GM23338 (cell line): ENCODE measurements around the gene YAP1. TPM values are rescaled to one million over a fixed set of nuclear protein-coding genes. Genes with fewer than 3 reads are reported as not detected.

Source experiments
- ATAC-seq: fragments of 200-7000 bp; cut with Tn5 transposase; 3 replicates; pipeline ENCODE4 v1.9.1; 2020
- DNase-seq: peaks from one replicate; pipeline ENCODE4 v3.0.0-alpha.2; 2015; ENCODE audit warnings: low spot score
- H2AFZ ChIP-seq: fragments of 200-600 bp; sonication (generic); 2 replicates; pipeline ENCODE4 v1.8.0; 2016; ENCODE audit warnings: antibody characterized with exemption, mild to moderate bottlenecking, moderate library complexity
- H3F3A ChIP-seq: fragments of 200-600 bp; sonication (generic); replicated peaks from 2 replicates; pipeline ENCODE4 v1.8.0; 2017; ENCODE audit warnings: antibody characterized with exemption, mixed run types, low read depth
- H3K27ac ChIP-seq: fragments of 200-600 bp; sonication (generic); 2 replicates; pipeline ENCODE4 v1.6.1; 2016; ENCODE audit warnings: low read depth
- H3K27me3 ChIP-seq: fragments of 200-600 bp; sonication (generic); 2 replicates; pipeline ENCODE4 v1.8.0; 2016; ENCODE audit warnings: mild to moderate bottlenecking, mixed run types, moderate library complexity; ENCODE audit not compliant: insufficient read depth
- H3K36me3 ChIP-seq: fragments of 200-600 bp; sonication (generic); 2 replicates; pipeline ENCODE4 v1.8.0; 2016; ENCODE audit warnings: mild to moderate bottlenecking; ENCODE audit not compliant: insufficient read depth
- H3K4me1 ChIP-seq: fragments of 200-600 bp; sonication (generic); 2 replicates; pipeline ENCODE4 v1.8.0; 2016; ENCODE audit warnings: mild to moderate bottlenecking, moderate library complexity; ENCODE audit not compliant: insufficient read depth
- H3K4me2 ChIP-seq: fragments of 200-600 bp; sonication (generic); 2 replicates; pipeline ENCODE4 v1.7.1; 2017; ENCODE audit warnings: mixed run types
- H3K4me3 ChIP-seq: fragments of 200-600 bp; sonication (generic); 2 replicates; pipeline ENCODE4 v1.6.1; 2016; ENCODE audit warnings: mixed run types
- H3K79me2 ChIP-seq: fragments of 200-600 bp; sonication (generic); replicated peaks from 2 replicates; pipeline ENCODE4 v1.8.0; 2017; ENCODE audit warnings: mild to moderate bottlenecking; ENCODE audit not compliant: insufficient read depth
- H3K9me2 ChIP-seq: fragments of 200-600 bp; sonication (generic); 2 replicates; pipeline ENCODE4 v1.8.0; 2017; ENCODE audit not compliant: insufficient read depth
- H4K20me1 ChIP-seq: fragments of 200-600 bp; sonication (generic); replicated peaks from 2 replicates; pipeline ENCODE4 v1.8.0; 2017; ENCODE audit warnings: mild to moderate bottlenecking; ENCODE audit not compliant: insufficient read depth
- H3K27ac Mint-ChIP-seq: 2 replicates; pipeline ENCODE4 v1.8.0; 2020; ENCODE audit warnings: inconsistent platforms, mild to moderate bottlenecking, moderate library complexity, mixed read lengths
- H3K27me3 Mint-ChIP-seq: 3 replicates; pipeline ENCODE4 v1.8.0; 2022; ENCODE audit warnings: low read depth, mild to moderate bottlenecking, moderate library complexity, mixed read lengths, inconsistent platforms; ENCODE audit not compliant: insufficient read depth, poor library complexity
- H3K36me3 Mint-ChIP-seq: 3 replicates; pipeline ENCODE4 v1.8.0; 2021; ENCODE audit warnings: low read depth, mild to moderate bottlenecking, inconsistent platforms, moderate library complexity, mixed read lengths
- H3K4me1 Mint-ChIP-seq: 3 replicates; pipeline ENCODE4 v1.8.0; 2020; ENCODE audit warnings: mild to moderate bottlenecking, inconsistent platforms, mixed read lengths
- H3K4me3 Mint-ChIP-seq: 3 replicates; pipeline ENCODE4 v1.8.0; 2021; ENCODE audit warnings: moderate library complexity, mild to moderate bottlenecking, inconsistent platforms, mixed read lengths
- H3K9me3 Mint-ChIP-seq: 3 replicates; pipeline ENCODE4 v1.8.0; 2020; ENCODE audit warnings: moderate library complexity, mild to moderate bottlenecking, inconsistent platforms, mixed read lengths
- CREB1 ChIP-seq: fragments of 250-450 bp; sonication (Bioruptor Pico); IDR thresholded peaks from 2 replicates; pipeline ENCODE4 v1.5.0; 2020; ENCODE audit warnings: low read depth, mild to moderate bottlenecking, moderate library complexity
- CTCF ChIP-seq, 2 experiments: fragments of 200-600 bp in 1 of 2; sonication (generic) in 1 of 2; conservative IDR thresholded peaks; 2 replicates each; pipeline versions ENCODE4 v1.5.1 to v1.6.1; 2016 to 2017; ENCODE audit warnings: antibody characterized with exemption in 2 of 2, low read depth in 2 of 2, mild to moderate bottlenecking in 2 of 2, moderate library complexity in 1 of 2
- ETS1 ChIP-seq: IDR thresholded peaks from 2 replicates; pipeline ENCODE4 v1.6.1; 2016; ENCODE audit warnings: antibody characterized with exemption
- EZH2 ChIP-seq: fragments of 200-600 bp; sonication (generic); IDR thresholded peaks from one replicate; pipeline ENCODE4 v1.8.0; 2017; ENCODE audit warnings: antibody characterized with exemption, mild to moderate bottlenecking, low read depth; ENCODE audit not compliant: unreplicated experiment
- EZH2phosphoT487 ChIP-seq: fragments of 200-600 bp; sonication (generic); IDR thresholded peaks from one replicate; pipeline ENCODE4 v1.8.1; 2018; ENCODE audit warnings: antibody characterized with exemption; ENCODE audit not compliant: unreplicated experiment
- JUNB ChIP-seq: IDR thresholded peaks from one replicate; pipeline ENCODE4 v1.6.1; 2016; ENCODE audit warnings: antibody characterized with exemption; ENCODE audit not compliant: unreplicated experiment
- NANOG ChIP-seq: IDR thresholded peaks from 2 replicates; pipeline ENCODE4 v1.6.1; 2016; ENCODE audit warnings: antibody characterized with exemption, borderline replicate concordance
- POLR2AphosphoS5 ChIP-seq: IDR thresholded peaks from 2 replicates; pipeline ENCODE4 v1.6.1; 2016; ENCODE audit warnings: antibody characterized with exemption, low read depth
- REST ChIP-seq: IDR thresholded peaks from one replicate; pipeline ENCODE4 v1.6.1; 2018; ENCODE audit warnings: antibody characterized with exemption; ENCODE audit not compliant: unreplicated experiment
- STAT1 ChIP-seq: IDR thresholded peaks from one replicate; pipeline ENCODE4 v1.6.1; 2016; ENCODE audit warnings: antibody characterized with exemption; ENCODE audit not compliant: unreplicated experiment
- ZNF114 ChIP-seq: fragments of 250-450 bp; sonication (Bioruptor Pico); IDR thresholded peaks from 2 replicates; pipeline ENCODE4 v1.5.0; 2020; ENCODE audit warnings: mild to moderate bottlenecking, moderate library complexity
- ZNF331 ChIP-seq: fragments of 250-450 bp; sonication (Bioruptor Pico); IDR thresholded peaks from 2 replicates; pipeline ENCODE4 v1.5.0; 2020; ENCODE audit warnings: low read depth, mild to moderate bottlenecking, moderate library complexity
- polyA plus RNA-seq: library from polyadenylated mRNA; unstranded; fragments of >200 nt; fragmentation: Nextera tagmentation; extraction: Ambion mirVana; gene quantifications from 2 replicates; pipeline ENCODE4 v1.2.1, GENCODE V29; 2016
- total RNA-seq: library from RNA; depleted of rRNA; stranded (reverse); fragments of >200 nt; shearing (Covaris generic); gene quantifications from 2 replicates; pipeline ENCODE4 v1.2.3, GENCODE V29; 2014
- TF ChIP-seq, protein P1 (sequence below): fragments of 250-450 bp; sonication (Bioruptor Pico); IDR thresholded peaks from 2 replicates; pipeline ENCODE4 v1.5.0; 2020; ENCODE audit warnings: mild to moderate bottlenecking, moderate library complexity

The YAP1 gene
- total and polyA plus RNA-seq, 2 experiments from 2014 or later, result 17.2 to 155 TPM

DNA sequence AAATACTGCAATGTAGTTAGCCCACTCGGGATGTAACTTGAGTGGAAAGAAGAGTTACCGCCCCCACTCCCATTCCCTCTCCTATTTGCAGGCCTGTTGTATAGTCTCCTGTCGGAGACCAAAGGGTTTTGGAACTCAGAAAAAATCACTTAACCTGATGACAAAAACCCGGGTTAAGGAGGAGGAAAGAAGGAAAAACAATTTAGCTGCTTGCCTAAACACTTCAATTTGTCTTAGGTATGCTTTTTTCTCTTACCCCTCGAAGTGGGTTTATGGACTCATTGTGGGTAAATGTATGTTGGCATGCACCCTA is 2.2 kb downstream of the YAP1 start:
- H3K9me3 Mint-ChIP-seq, result peaks cover 2% of the 10 kb centered on the region; the same call in 2 of the 3 replicates

More for the DNA sequence above, 2.2 kb downstream of the YAP1 start:
- Histone ChIP-seq H3K4me2 (peak overlapping the region; percentile 77), H3K36me3 (no peaks in the 10 kb centered on the region), H3K27ac (peak overlapping the region; percentile 100), H3K4me1 (peaks cover 55% of the 10 kb centered on the region), H2AFZ (no peak overlapping the region), H3K79me2 (peaks cover 53% of the 10 kb centered on the region), H4K20me1 (no peaks in the 10 kb centered on the region), H3F3A (peaks cover 6% of the 10 kb centered on the region), H3K9me2 (no peaks in the 10 kb centered on the region), H3K27me3 (peaks cover 10% of the 10 kb centered on the region; the same call in 1 of the 2 replicates), H3K4me3 (peak overlapping the region; percentile 81)
- ATAC-seq, result no peak
- peaks cover 49% of the 10 kb centered on the region for H3K4me1 Mint-ChIP-seq
- peaks cover 13% of the 10 kb centered on the region; the same call in 2 of the 3 replicates for H3K36me3 Mint-ChIP-seq
- H3K27me3 Mint-ChIP-seq, result peaks cover 8% of the 10 kb centered on the region
- H3K4me3 Mint-ChIP-seq, result peak overlapping the region; percentile 89
- TF ChIP-seq POLR2AphosphoS5 (no peak), EZH2phosphoT487 (no peak), REST (no peak), NANOG (no peak), ZNF331 (CRISPR knock-in tag) (no peak), JUNB (no peak), CREB1 (CRISPR knock-in tag) (no peak), EZH2 (no peak), STAT1 (no peak), ZNF114 (CRISPR knock-in tag) (no peak), ETS1 (no peak), CTCF (conservative IDR thresholded peaks at IDR 0.05; ENCODE audit: low read depth in 2 of 2) (no peak)
- TF ChIP-seq, protein P1, sequence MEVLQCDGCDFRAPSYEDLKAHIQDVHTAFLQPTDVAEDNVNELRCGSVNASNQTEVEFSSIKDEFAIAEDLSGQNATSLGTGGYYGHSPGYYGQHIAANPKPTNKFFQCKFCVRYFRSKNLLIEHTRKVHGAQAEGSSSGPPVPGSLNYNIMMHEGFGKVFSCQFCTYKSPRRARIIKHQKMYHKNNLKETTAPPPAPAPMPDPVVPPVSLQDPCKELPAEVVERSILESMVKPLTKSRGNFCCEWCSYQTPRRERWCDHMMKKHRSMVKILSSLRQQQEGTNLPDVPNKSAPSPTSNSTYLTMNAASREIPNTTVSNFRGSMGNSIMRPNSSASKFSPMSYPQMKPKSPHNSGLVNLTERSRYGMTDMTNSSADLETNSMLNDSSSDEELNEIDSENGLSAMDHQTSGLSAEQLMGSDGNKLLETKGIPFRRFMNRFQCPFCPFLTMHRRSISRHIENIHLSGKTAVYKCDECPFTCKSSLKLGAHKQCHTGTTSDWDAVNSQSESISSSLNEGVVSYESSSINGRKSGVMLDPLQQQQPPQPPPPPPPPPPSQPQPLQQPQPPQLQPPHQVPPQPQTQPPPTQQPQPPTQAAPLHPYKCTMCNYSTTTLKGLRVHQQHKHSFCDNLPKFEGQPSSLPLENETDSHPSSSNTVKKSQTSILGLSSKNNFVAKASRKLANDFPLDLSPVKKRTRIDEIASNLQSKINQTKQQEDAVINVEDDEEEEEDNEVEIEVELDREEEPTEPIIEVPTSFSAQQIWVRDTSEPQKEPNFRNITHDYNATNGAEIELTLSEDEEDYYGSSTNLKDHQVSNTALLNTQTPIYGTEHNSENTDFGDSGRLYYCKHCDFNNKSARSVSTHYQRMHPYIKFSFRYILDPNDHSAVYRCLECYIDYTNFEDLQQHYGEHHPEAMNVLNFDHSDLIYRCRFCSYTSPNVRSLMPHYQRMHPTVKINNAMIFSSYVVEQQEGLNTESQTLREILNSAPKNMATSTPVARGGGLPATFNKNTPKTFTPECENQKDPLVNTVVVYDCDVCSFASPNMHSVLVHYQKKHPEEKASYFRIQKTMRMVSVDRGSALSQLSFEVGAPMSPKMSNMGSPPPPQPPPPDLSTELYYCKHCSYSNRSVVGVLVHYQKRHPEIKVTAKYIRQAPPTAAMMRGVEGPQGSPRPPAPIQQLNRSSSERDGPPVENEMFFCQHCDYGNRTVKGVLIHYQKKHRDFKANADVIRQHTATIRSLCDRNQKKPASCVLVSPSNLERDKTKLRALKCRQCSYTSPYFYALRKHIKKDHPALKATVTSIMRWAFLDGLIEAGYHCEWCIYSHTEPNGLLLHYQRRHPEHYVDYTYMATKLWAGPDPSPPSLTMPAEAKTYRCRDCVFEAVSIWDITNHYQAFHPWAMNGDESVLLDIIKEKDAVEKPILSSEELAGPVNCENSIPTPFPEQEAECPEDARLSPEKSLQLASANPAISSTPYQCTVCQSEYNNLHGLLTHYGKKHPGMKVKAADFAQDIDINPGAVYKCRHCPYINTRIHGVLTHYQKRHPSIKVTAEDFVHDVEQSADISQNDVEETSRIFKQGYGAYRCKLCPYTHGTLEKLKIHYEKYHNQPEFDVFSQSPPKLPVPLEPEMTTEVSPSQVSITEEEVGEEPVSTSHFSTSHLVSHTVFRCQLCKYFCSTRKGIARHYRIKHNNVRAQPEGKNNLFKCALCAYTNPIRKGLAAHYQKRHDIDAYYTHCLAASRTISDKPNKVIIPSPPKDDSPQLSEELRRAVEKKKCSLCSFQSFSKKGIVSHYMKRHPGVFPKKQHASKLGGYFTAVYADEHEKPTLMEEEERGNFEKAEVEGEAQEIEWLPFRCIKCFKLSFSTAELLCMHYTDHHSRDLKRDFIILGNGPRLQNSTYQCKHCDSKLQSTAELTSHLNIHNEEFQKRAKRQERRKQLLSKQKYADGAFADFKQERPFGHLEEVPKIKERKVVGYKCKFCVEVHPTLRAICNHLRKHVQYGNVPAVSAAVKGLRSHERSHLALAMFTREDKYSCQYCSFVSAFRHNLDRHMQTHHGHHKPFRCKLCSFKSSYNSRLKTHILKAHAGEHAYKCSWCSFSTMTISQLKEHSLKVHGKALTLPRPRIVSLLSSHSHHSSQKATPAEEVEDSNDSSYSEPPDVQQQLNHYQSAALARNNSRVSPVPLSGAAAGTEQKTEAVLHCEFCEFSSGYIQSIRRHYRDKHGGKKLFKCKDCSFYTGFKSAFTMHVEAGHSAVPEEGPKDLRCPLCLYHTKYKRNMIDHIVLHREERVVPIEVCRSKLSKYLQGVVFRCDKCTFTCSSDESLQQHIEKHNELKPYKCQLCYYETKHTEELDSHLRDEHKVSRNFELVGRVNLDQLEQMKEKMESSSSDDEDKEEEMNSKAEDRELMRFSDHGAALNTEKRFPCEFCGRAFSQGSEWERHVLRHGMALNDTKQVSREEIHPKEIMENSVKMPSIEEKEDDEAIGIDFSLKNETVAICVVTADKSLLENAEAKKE, result no peak
- DNase-seq, result no peak
- peak overlapping the region; percentile 98 for H3K27ac Mint-ChIP-seq
